ENCODE measurements around the gene ST8SIA6.

ST8SIA6 gene

DNA sequence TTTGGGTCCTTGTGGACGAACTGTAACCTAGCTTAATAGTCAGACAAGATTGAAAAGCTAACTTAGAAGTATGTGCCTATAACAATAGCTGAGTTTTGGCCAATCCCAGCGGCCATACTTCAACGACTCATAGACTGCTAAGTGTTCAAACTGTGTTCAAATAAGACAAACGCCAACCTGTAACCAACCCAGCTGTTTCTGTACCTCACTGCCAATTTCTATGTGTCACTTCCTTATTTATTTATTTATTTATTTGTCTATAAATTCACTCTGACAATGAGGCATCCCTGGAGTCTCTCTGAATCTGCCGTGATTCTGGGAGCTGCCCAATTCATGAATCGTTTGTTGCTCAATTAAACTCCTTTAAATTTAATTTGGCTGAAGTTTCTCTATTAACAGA, 21.7 kb downstream of the ST8SIA6 start:
- TF ChIP-seq EZH2phosphoT487 (conservative IDR thresholded peaks at IDR 0.05; ENCODE audit: low read length): no peak
- TF ChIP-seq, protein P1, sequence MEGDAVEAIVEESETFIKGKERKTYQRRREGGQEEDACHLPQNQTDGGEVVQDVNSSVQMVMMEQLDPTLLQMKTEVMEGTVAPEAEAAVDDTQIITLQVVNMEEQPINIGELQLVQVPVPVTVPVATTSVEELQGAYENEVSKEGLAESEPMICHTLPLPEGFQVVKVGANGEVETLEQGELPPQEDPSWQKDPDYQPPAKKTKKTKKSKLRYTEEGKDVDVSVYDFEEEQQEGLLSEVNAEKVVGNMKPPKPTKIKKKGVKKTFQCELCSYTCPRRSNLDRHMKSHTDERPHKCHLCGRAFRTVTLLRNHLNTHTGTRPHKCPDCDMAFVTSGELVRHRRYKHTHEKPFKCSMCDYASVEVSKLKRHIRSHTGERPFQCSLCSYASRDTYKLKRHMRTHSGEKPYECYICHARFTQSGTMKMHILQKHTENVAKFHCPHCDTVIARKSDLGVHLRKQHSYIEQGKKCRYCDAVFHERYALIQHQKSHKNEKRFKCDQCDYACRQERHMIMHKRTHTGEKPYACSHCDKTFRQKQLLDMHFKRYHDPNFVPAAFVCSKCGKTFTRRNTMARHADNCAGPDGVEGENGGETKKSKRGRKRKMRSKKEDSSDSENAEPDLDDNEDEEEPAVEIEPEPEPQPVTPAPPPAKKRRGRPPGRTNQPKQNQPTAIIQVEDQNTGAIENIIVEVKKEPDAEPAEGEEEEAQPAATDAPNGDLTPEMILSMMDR (IDR thresholded peaks at IDR 0.05; ENCODE audit: insufficient read depth, low read length, poor library complexity, severe bottlenecking): no peak
- no peaks in the 10 kb centered on the region for H3K36me3 ChIP-seq (ENCODE audit: low read length)
- no peaks in the 10 kb centered on the region for H3K27me3 ChIP-seq (ENCODE audit: low read length)
- no peak overlapping the region for H3K27ac ChIP-seq (ENCODE audit: low read depth, low read length)
- no peaks in the 10 kb centered on the region for H3K79me2 ChIP-seq (ENCODE audit: insufficient read depth, low read length)
- H4K20me1 ChIP-seq (ENCODE audit: low read depth, low read length): no peaks in the 10 kb centered on the region
- no peak overlapping the region for H3K9ac ChIP-seq (ENCODE audit: low read length)
- H3F3A ChIP-seq (ENCODE audit: insufficient read depth): no peaks in the 10 kb centered on the region
- H2AFZ ChIP-seq (ENCODE audit: low read depth, low read length, severe bottlenecking): no peak overlapping the region
- no peak overlapping the region for H3K4me3 ChIP-seq (ENCODE audit: insufficient read depth, low read length, poor library complexity, severe bottlenecking)
- H3K4me2 ChIP-seq (ENCODE audit: low read depth, low read length, poor library complexity, severe bottlenecking): no peak overlapping the region
- no peaks in the 10 kb centered on the region for H3K9me3 ChIP-seq (ENCODE audit: insufficient read depth, low read length)
- no peaks in the 10 kb centered on the region for H3K9me2 ChIP-seq (replicated peaks; ENCODE audit: insufficient read depth, low read length)

DNA sequence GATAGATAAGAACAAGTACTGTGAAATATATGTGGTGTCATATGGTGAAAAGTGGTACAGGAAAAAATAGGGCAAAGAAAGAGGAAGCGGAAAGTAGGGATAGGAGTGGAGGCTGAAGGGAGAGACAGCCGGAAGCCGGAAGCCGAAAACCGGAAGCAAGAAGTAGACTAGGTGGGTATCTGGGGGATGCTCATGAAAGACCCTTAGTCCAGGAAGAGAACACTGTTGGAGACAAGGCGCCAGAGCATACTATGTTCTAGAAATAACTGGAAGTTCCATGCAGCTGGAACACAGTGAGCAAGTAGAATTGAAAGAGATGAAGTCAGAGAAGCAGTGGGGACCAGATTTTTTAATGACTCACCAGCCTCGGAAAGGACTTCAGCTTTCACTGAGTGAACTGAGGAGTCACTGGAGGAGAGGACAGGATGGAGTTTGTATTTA, 22.5 kb downstream of the ST8SIA6 start:
- Histone ChIP-seq H3K27ac (ENCODE audit: low read depth, low read length) (no peak overlapping the region), H3F3A (ENCODE audit: insufficient read depth) (no peaks in the 10 kb centered on the region), H3K79me2 (ENCODE audit: insufficient read depth, low read length) (no peaks in the 10 kb centered on the region), H3K36me3 (ENCODE audit: low read length) (no peaks in the 10 kb centered on the region), H3K9me3 (ENCODE audit: insufficient read depth, low read length) (no peaks in the 10 kb centered on the region), H2AFZ (ENCODE audit: low read depth, low read length, severe bottlenecking) (peak overlapping the region; percentile 8), H3K4me2 (ENCODE audit: low read depth, low read length, poor library complexity, severe bottlenecking) (no peak overlapping the region), H3K27me3 (ENCODE audit: low read length) (no peaks in the 10 kb centered on the region), H3K9me2 (replicated peaks; ENCODE audit: insufficient read depth, low read length) (no peaks in the 10 kb centered on the region), H3K9ac (ENCODE audit: low read length) (no peak overlapping the region), H4K20me1 (ENCODE audit: low read depth, low read length) (no peaks in the 10 kb centered on the region), H3K4me3 (ENCODE audit: insufficient read depth, low read length, poor library complexity, severe bottlenecking) (no peak overlapping the region)
- TF ChIP-seq, protein P1 (IDR thresholded peaks at IDR 0.05; ENCODE audit: insufficient read depth, low read length, poor library complexity, severe bottlenecking): no peak
- TF ChIP-seq EZH2phosphoT487 (conservative IDR thresholded peaks at IDR 0.05; ENCODE audit: low read length): no peak

DNA sequence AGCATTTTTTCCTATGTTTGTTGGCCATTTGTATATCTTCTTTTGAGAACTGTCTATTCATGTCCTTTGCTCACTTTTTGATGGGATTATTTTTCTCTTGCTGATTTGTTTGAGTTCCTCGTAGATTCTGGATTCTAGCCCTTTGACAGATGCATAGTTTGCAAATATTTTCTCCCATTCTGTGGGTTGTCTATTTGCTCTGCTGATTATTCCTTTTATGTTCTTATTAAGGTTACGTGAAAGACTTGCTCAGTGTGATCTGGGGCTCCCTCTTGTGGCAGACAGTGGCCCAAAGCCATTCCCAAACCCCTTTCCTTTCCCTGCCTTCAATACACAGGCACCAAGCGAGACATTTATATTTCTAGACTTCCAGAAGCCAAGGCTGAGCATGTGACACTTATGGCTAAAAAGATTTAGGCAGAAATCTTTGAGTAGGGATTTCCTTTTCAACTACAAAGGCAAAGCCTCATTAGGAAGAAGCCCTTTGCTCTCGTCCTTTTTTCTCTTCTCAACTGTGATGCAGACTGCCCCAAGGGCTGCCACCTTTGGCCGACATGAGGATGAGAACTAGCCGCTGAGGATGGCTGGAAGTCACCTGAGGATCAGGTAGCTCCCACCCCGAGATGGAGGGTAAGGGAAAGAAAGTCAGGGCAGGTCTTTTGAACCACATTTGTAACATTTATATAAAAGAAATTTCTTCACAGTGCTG, 23.6 kb downstream of the ST8SIA6 start:
- Histone ChIP-seq H3K27ac (ENCODE audit: low read depth, low read length) (no peak overlapping the region), H2AFZ (ENCODE audit: low read depth, low read length, severe bottlenecking) (no peak overlapping the region), H3F3A (ENCODE audit: insufficient read depth) (no peaks in the 10 kb centered on the region), H4K20me1 (ENCODE audit: low read depth, low read length) (no peaks in the 10 kb centered on the region), H3K79me2 (ENCODE audit: insufficient read depth, low read length) (no peaks in the 10 kb centered on the region), H3K36me3 (ENCODE audit: low read length) (no peaks in the 10 kb centered on the region), H3K4me2 (ENCODE audit: low read depth, low read length, poor library complexity, severe bottlenecking) (no peak overlapping the region), H3K9me3 (ENCODE audit: insufficient read depth, low read length) (no peaks in the 10 kb centered on the region), H3K9me2 (replicated peaks; ENCODE audit: insufficient read depth, low read length) (no peaks in the 10 kb centered on the region), H3K27me3 (ENCODE audit: low read length) (no peaks in the 10 kb centered on the region), H3K4me3 (ENCODE audit: insufficient read depth, low read length, poor library complexity, severe bottlenecking) (no peak overlapping the region), H3K9ac (ENCODE audit: low read length) (no peak overlapping the region)
- TF ChIP-seq EZH2phosphoT487 (conservative IDR thresholded peaks at IDR 0.05; ENCODE audit: low read length): no peak
- TF ChIP-seq, protein P1 (IDR thresholded peaks at IDR 0.05; ENCODE audit: insufficient read depth, low read length, poor library complexity, severe bottlenecking): peak; percentile 95

Measured in SU-DHL-6 (cell line).